ENCODE measurements around the gene GGTA1. TPM values are rescaled to one million over a fixed set of nuclear protein-coding genes. Genes with fewer than 3 reads are reported as not detected.

The GGTA1 gene
- total RNA-seq, result not detected in 2 replicates

DNA sequence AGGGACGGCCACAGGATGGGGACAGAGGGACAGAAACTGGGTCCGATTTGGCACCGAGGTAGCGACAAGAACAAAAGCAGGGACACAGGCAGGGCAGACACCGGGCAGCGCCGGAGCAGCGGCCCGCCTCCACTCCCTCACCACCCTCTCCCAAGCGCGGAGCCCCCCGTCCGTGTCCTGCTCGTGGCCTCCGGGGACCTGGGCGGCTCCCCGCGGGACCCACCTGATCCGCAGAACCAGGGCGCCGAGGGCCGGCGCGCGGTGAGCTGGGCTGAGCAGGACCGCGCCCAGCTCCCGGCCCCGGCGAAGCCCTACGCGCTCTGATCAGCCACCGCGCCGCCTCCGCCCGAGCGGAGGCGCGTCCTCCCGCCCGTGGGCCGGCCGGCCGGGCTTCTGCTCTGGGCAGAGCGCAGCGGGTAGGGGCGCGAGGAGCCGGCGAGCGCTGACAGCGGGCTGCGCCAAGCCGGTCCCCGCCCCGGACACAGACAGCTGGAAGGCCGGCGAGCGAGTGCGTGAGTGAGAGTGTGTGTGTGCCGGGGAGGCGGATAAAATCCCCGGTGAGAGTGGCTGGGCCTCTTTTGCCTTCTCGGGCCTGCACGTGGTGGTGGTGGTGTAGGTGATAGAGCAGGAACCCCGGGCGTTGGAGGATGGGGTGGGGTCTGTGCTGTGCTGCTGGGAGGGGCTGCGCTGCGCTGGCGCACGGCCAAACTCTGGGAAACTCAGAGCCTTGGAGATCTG, at the start of gene GGTA1:
Gene GGTA1 (minus strand): TSS at position 418 of the 738 bp plus-strand sequence. CDS start 31,922 bp downstream, outside the sequence.

Other genes starting within 250 kb of the GGTA1 start
- gene GSN, start 231.7 kb downstream of the GGTA1 start, total RNA-seq, result 186 and 208 TPM in 2 replicates
- 117 and 141 TPM in 2 replicates for gene STOM, start 129.6 kb downstream of the GGTA1 start, total RNA-seq
- 2.9 and 3.7 TPM in 2 replicates for gene DAB2IP, start 151.8 kb upstream of the GGTA1 start, total RNA-seq